Activated CD4-positive, CD25-positive, alpha-beta regulatory T cell treated with anti-CD3 and anti-CD28 coated beads, Interleukin-2, amount 50 U/mL, for 16 hours (primary cell): ENCODE data around the gene STUM.

ENCODE experiments used
- DNase-seq: peaks from one replicate; pipeline ENCODE4 v3.0.0-alpha.2; 2020; ENCODE audit warnings: low read depth, low spot score

Gene STUM

GRCh38 chr1:226533220-226533619 is 15.3 kb upstream of the STUM start:
- no peak for DNase-seq

- DNase-seq: no peak
Observed at GRCh38 chr1:226534098-226534497, 14.5 kb upstream of the STUM start.

- DNase-seq: no peak
Observed at GRCh38 chr1:226534645-226535044, 13.9 kb upstream of the STUM start.

DNA sequence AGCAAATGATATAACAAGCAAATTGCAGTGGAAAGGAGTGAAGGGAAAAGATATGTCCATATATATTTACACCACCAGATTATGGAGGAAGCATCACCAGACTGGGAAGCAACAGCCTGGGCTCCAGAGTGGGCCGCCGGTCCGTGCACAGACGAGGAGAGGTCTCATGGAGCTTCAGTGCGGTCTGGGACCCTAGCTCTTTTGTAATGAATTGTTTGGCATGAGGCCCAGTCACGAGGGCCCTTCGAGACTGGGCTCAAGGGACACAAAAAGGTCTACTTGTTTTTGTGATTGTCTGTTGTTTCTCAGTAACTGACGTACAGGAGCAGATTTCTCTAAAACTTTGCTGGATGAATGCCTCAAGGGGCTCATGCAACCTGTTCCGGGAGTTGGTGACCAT is 12.9 kb upstream of the STUM start:
- no peak for DNase-seq

- DNase-seq: no peak
Observed at GRCh38 chr1:226541231-226541630, 7.3 kb upstream of the STUM start.

DNA sequence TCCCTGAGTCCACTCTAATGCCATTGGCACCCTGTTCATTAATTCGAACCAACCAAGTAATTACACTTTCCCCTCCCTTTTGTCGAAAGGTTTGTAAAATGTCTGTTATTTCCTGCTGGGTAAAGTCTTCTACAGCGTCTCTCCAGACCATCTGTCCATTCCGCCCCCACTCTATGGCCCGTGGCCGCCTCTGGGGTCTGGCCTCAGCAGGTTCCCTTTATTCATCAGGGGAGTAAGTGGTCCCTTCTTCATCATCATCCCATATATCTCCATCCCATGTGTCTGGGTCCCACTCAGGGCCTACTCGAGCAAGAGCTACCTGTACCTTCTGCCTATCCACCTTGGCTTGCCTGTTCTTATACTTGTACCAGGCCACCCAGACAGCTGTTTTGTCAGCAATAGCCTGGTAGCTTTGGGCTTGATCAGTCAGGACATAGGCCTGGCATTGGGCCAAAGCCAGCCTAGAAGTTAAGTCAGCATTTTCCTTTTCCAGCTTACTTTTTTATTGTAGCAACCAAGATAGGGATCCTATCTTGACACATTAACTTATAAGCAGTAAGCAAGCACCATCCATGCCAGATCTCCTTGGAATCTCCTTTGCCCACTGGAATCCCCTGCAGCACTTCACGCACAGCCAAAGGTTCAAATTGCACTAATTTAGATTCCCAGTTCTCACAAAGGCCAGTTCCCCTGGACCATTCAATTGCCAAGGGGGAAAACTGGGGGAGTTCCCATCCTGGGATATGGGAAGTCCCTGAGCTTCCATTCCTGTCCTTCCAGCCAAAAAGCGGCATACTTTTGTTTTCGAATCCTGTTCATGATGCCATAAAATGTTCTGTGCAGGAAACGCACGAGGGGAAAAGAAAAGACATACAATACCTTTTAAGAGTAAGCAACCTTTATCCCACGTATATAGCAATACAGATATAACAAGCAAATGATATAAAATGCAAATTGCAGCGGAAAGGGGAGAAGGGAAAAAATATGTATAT is 6.6 kb upstream of the STUM start:
- no peak for DNase-seq

DNA sequence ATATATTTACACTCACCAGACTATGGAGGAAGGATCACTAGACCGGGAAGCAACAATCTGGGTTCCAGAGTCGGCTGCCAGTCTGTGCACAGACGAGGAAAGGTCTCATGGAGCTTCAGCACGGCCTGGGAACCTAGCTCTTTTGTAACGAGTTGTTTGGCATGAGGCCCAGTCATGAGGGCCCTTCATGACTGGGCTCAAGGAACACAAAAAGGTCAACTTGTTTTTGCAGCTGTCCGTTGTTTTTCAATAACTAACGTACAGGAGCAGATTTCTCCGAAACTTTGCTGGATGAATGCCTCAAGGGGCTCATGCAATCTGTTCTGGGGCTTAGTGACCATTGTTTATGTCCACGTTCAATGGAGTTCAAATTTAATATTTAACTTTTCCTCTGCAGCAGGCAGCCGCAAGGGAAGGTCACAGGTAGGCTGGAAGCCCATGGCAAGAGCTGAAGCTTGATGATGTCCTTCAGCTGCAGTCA is 5.9 kb upstream of the STUM start:
- no peak for DNase-seq

- DNase-seq: no peak
Observed at GRCh38 chr1:226545836-226546596, 2.5 kb upstream of the STUM start.

- DNase-seq: no peak
Observed at GRCh38 chr1:226546926-226547325, 1.6 kb upstream of the STUM start.

GRCh38 chr1:226547754-226548191 is 791 bp upstream of the STUM start:
- DNase-seq: peak; percentile 23

DNA sequence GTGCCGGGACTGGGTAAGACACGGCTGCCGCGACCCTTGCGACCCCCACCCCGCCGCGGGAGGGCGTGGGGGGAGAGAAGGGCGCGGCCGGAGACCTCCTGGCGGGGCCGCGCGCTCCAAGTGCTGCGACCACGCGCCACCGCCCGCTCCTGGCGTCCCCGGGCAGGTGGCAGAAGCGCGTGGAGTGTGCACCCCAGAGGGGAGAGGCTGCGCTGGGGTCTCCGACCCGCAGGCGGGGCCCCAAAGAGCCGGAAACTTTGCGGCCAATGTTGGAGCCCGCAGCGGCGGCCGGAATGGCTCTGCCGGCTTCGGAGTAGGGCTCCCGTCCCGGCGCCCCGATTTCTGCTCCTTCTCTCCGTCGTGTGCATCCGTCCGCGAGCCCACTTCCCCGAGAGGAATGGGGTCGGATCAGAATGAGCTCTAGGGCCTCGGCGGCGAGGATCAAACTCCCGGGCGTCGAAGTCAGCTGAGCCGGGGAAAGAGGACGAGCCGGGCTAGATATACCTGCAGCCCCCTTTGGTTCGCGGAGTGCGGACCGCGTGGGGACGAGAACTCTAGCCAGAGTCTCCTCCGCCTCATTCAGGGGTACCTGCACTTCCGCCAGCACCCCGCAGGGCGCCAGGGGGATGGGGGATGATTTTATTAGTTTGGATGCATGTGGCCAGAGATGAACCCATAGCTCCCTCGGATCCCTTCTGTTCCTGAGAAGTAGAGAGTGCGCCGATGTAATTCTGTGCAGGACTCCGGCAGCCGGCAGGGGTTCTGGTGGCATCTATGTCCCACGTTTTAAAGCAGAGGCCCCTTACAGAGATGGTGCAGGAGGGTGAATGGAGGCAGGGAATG is 751 bp downstream of the STUM start:
- DNase-seq: no peak

DNA sequence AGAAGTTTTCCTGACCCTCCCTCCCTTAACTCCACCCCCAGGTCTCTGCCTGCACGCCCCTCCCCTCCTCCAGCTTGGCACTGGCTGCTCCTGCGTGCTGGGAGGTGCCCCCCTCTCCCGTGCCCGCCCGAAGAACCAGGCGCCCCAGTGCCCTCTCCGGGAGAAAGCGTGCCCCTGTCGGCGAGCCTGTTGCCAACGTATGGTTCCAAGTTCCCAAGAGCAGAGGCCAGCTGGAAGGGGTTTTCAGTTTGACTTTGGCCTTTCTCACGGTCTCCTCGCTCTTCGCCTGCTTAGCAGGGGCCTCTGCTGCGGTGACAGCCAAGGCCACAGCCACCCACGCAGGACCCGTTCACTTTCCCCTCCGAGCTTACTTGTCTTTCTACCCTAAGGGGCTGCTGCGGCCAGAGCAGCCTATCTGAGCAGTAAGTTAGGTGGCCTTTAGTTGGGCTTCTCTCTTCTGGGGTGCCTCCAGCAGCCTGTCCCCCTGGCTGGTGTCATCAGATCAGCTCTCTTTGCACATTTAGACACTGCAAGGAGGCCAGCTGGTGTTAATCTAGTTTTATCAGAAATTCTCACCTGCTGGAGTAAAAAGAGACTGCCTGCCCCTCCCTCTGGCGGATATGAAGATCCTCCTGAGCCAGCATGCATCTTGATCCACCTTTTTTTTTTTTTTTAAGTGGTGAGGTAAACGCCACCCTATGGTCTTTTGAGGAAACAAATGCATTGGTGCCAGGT is 1.5 kb downstream of the STUM start:
- DNase-seq: no peak

DNA sequence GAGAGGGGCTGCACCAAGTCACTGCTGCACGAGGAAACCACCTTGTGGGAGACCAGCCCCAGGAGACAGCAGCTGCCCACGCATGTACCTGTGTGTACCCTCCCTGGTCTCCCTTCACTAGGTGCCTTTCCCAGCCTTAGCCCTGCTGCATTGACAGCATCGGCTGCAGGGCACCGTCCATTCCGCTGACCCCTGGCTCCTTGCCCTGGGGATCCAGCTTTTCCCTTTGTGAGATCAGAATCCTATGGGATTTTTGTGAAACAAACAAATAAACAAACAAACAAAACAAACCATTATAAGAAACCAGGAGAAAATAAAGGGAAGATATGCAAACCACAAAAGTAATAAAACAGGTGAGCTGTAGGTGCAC is 2.1 kb downstream of the STUM start:
- DNase-seq: no peak

DNA sequence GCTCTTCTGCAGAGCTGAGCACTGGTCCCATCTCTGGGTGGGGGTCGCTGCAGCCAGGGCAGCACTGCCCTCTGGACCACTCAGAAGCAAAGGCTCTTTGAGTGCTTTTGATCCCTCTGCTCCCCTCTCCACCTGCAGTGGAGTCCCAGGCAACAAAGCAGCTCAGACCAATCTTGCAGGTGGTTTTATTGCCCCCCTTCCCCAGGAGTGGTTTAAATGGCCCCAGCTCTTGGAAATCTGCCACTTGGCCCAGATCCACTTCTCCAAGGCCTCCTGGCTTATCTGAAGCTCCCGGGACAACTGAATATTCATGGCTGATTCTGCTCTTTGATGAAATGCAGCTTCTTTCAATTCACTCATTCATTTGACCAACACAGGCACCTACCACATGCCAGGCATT is 2.7 kb downstream of the STUM start:
- DNase-seq: no peak

GRCh38 chr1:226552061-226552460 is 3.5 kb downstream of the STUM start:
- no peak for DNase-seq

GRCh38 chr1:226553266-226553923 is 4.8 kb downstream of the STUM start:
- DNase-seq: no peak

DNA sequence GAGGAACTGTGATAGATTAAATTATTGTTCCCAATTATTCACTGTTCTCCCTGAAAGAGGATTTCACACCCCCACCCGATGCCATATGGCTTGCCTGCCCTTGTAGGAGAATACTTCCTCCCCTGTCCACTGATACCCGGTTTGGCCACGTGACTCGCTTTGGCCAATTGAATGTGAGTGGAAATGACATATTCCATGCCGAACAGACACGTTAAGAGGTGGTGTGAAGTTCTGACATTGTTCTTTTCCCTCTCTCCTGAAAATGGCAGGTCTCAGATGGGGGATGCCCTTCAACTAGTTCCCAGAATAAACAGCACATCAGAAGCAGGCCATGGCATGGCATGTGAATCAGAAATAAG is 5.3 kb downstream of the STUM start:
- DNase-seq: no peak

DNA sequence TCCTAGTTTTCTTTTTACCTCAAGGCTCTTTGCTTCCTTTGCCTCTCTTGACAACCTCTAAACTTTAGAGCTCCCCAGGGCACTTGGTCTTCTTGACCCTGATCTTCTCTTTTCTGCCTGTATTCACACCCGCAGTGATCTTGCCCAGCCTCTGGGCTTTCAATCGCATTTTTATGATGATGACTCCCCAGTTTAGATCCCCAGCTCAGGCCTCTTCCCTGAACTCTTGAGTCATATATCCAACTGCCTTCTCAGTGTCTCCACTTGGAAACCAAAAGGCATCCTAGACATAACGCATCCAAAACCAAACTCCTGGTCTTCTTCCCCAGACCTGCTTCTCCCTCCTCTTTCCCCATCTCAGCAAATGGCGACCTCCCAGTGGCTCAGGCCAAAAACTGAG is 6.5 kb downstream of the STUM start:
- DNase-seq: no peak

GRCh38 chr1:226557424-226557823 is 8.9 kb downstream of the STUM start:
- no peak for DNase-seq

DNA sequence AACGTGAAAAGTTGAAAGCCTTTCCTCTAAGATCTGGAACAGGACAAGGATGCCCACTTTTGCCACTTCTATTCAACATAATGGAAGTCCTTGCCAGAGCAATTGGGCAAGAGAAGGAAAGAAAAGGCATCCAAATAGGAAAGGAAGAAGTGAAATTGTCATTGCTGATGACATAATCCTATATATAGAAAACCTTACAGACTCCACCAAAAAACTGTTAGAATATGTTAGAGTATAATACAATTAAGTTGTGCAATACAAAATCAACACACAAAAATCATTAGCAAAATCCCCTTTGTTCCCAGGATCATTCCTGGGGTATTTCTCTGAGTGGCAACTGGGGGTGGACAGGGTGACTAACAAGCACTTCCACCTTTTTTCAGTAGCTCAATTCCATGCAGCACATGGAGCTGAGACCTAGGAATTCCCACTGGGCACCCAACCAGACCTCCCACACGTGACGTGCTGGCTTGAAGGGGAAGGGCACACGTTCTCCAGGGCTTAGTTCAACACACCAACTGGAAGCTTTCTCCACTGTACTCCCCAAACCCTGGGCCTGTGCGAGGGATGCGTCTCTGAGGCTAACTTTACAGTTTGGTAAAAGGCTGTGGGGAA is 9.6 kb downstream of the STUM start:
- no peak for DNase-seq
